ENCODE measurements around the gene CCL27.
"Not testable (repeated sequence)": the region's sequence is repeated elsewhere in the genome, so short reads cannot be mapped to it uniquely, and the experiment has no call there.

CCL27 gene

GRCh38 chr9:34651321-34651720 is 11.1 kb downstream of the CCL27 start:
- DNase-seq (ENCODE audit: low read depth), result no peak

- no peak for DNase-seq (ENCODE audit: low read depth)
These were observed 11.6 kb downstream of the CCL27 start for GRCh38 chr9:34650816-34651215.

- no peak for DNase-seq (ENCODE audit: low read depth)
These were observed 13.8 kb downstream of the CCL27 start for GRCh38 chr9:34648673-34649072.

- DNase-seq (ENCODE audit: low read depth), result no peak
These were observed 14.8 kb downstream of the CCL27 start for GRCh38 chr9:34647651-34648050.

GRCh38 chr9:34647084-34647403 is 15.4 kb downstream of the CCL27 start:
- no peak for DNase-seq (ENCODE audit: low read depth)

- peak; percentile 97 for DNase-seq (ENCODE audit: low read depth)
These were observed 16.0 kb downstream of the CCL27 start, which contains the start of gene GALT for GRCh38 chr9:34646211-34647083. TSS of gene GALT (plus strand) at chr9:34646675. CDS start at chr9:34646705, 30 bp downstream.

- no peak for DNase-seq (ENCODE audit: low read depth)
These were observed 17.6 kb downstream of the CCL27 start for GRCh38 chr9:34644766-34645314.

- DNase-seq (ENCODE audit: low read depth), result no peak
These were observed 19.8 kb downstream of the CCL27 start for GRCh38 chr9:34642679-34643078.

GRCh38 chr9:34639322-34639721 is 23.1 kb downstream of the CCL27 start:
- not testable (repeated sequence) for DNase-seq (ENCODE audit: low read depth)

GRCh38 chr9:34638138-34638445 is 24.4 kb downstream of the CCL27 start:
- DNase-seq (ENCODE audit: low read depth), result no peak

- DNase-seq (ENCODE audit: low read depth), result peak; percentile 87
These were observed 24.9 kb downstream of the CCL27 start, which contains the start of gene SIGMAR1 for GRCh38 chr9:34637356-34638137. TSS of gene SIGMAR1 (minus strand) at chr9:34637787. CDS start at chr9:34637697, 90 bp downstream.

GRCh38 chr9:34636791-34637355 is 25.6 kb downstream of the CCL27 start:
- no peak for DNase-seq (ENCODE audit: low read depth)

- DNase-seq (ENCODE audit: low read depth), result no peak
These were observed 26.9 kb downstream of the CCL27 start for GRCh38 chr9:34635556-34635955.

GRCh38 chr9:34634551-34635248 is 27.8 kb downstream of the CCL27 start:
- DNase-seq (ENCODE audit: low read depth), result no peak

- DNase-seq (ENCODE audit: low read depth), result peak; percentile 66
These were observed 28.5 kb downstream of the CCL27 start for GRCh38 chr9:34633851-34634550.

- DNase-seq (ENCODE audit: low read depth), result no peak
These were observed 29.3 kb downstream of the CCL27 start for GRCh38 chr9:34633166-34633565.

GRCh38 chr9:34630402-34631154 is 31.9 kb downstream of the CCL27 start:
- no peak for DNase-seq (ENCODE audit: low read depth)

- DNase-seq (ENCODE audit: low read depth), result no peak
These were observed 33.0 kb downstream of the CCL27 start for GRCh38 chr9:34629491-34629808.

GRCh38 chr9:34628656-34629490 is 33.6 kb downstream of the CCL27 start, which contains the start of gene ARID3C:
TSS of gene ARID3C (minus strand) at chr9:34629066. CDS start at chr9:34628014, 1,052 bp downstream.
- no peak for DNase-seq (ENCODE audit: low read depth)

Data from stimulated activated CD8-positive, alpha-beta memory T cell treated with anti-CD3 and anti-CD28 coated beads, Interleukin-12 subunit alpha, Interleukin-12 subunit beta, amount 100 ng/mL, for 1 hour (primary cell).